HG03378 (cell line): ENCODE data around the gene ING4.

ENCODE experiments used
- ATAC-seq: cut with Tn5 transposase; IDR thresholded peaks from one replicate; pipeline ENCODE4 v1.9.1; 2021; ENCODE audit warnings: mild to moderate bottlenecking, moderate library complexity; ENCODE audit not compliant: unreplicated experiment

The ING4 gene

GRCh38 chr12:6608592-6609281 lies 54.2 kb downstream of the ING4 start:
- ATAC-seq: no peak

- no peak for ATAC-seq
Measured at GRCh38 chr12:6607751-6608591, 54.9 kb downstream of the ING4 start.

GRCh38 chr12:6606331-6607131 lies 56.4 kb downstream of the ING4 start:
- ATAC-seq: no peak

- ATAC-seq: no peak
Measured at GRCh38 chr12:6605421-6606330, 57.2 kb downstream of the ING4 start.

- ATAC-seq: no peak
Measured at GRCh38 chr12:6604259-6605029, 58.5 kb downstream of the ING4 start.

- no peak for ATAC-seq
Measured at GRCh38 chr12:6603095-6603567, 59.8 kb downstream of the ING4 start.

GRCh38 chr12:6602526-6602925 lies 60.4 kb downstream of the ING4 start:
- ATAC-seq: no peak
